ENCODE measurements around the gene ASF1B.

Gene ASF1B

DNA sequence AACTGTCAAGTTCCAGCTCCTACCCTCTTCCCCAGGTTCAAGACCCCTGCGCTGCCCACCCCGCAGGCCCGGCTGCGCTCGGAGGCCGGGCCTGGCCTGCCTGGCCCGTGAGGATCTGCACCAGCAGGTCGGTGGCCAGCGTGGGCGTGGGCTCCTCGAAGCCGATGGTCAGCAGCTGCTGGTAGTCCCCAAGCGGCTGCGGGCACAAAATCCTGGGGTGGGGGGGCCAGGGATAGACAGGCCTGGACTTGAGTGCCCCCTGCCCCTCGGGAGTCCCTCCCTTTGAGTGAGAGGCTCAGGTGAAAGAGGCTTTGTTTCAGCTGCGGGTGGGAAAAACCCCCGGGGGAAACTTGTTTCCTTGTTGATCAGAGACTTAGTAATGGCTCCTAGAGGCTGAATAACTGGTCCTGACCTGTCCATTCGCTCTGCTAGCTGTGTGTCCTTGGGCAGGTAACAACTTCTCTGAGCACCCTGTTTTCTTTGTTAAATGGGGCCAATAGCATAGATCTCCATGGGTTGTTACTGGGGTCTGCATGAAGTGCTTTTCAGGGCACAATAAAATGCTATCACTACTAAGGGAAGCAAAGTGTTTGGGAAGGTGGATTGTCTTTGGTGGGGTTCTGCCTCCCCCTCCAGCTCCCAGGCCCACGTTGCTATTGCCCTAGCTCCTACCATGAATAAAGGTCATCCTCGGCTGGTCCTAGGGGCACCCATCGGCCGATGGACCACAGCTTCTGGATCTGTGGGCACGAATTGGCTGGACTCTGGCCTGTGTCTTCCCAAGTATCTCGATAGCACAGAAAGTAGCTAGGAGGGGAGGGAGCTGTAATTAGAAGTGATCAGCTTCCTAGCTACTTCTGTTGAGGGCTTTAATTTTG is 54.4 kb downstream of the ASF1B start:
- no peak for TF ChIP-seq GATA3 (IDR thresholded peaks at IDR 0.05; ENCODE audit: low read depth, low read length)
- TF ChIP-seq GATA2 (IDR thresholded peaks at IDR 0.05; ENCODE audit: low read depth, low read length), result no peak

GRCh38 chr19:14080887-14081796 is 55.2 kb downstream of the ASF1B start:
- TF ChIP-seq GATA2 (IDR thresholded peaks at IDR 0.05; ENCODE audit: low read depth, low read length), result no peak
- no peak for TF ChIP-seq GATA3 (IDR thresholded peaks at IDR 0.05; ENCODE audit: low read depth, low read length)

GRCh38 chr19:14078411-14078810 is 58.0 kb downstream of the ASF1B start:
- no peak for TF ChIP-seq GATA3 (IDR thresholded peaks at IDR 0.05; ENCODE audit: low read depth, low read length)
- no peak for TF ChIP-seq GATA2 (IDR thresholded peaks at IDR 0.05; ENCODE audit: low read depth, low read length)

GRCh38 chr19:14073925-14074838 is 62.2 kb downstream of the ASF1B start:
- TF ChIP-seq GATA3 (IDR thresholded peaks at IDR 0.05; ENCODE audit: low read depth, low read length), result no peak
- no peak for TF ChIP-seq GATA2 (IDR thresholded peaks at IDR 0.05; ENCODE audit: low read depth, low read length)

- TF ChIP-seq GATA2 (IDR thresholded peaks at IDR 0.05; ENCODE audit: low read depth, low read length), result no peak
- no peak for TF ChIP-seq GATA3 (IDR thresholded peaks at IDR 0.05; ENCODE audit: low read depth, low read length)
Measured at GRCh38 chr19:14073261-14073924, 63.0 kb downstream of the ASF1B start.

DNA sequence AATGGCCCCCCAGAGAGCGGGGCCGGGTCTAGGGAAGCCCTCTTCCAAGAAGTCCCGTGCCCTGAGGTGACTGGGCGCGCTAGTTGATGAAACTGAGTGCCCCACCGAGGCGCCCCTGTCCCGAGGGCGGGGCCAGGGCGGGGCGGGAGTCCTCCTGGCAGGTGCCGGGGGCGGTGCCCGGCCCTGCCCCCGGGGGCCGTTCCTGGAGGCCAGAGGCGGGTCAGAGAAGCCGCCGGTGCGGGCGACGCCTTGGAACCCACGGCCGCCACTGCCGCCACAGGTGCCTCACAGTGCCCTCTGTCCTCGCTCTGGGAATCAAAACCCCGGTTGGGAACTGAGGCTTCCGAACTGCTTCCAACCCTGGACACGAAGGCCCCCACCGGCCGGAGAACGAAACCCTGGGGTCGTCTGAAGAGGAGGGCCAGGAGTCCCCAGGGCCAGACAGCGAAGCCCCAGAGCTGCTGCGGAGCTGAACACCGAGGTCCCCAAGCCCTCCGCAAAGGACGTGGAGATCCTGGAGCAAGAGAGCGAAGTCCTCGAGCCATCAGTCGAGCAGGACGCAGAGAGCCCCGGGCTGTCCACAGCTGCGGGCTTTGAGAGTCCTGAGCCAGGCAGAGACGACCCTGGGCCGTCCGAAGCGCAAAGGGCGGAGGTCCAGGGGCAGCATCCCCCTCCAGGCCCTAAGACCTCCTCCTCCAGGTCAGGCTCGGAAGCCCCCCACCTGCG is 63.7 kb downstream of the ASF1B start, which contains the start of gene MISP3:
Gene MISP3, plus strand, starts transcription at position 252 of the 726 bp plus-strand sequence. CDS start 524 bp downstream, outside the sequence.
- TF ChIP-seq GATA2 (IDR thresholded peaks at IDR 0.05; ENCODE audit: low read depth, low read length) (no peak), GATA3 (IDR thresholded peaks at IDR 0.05; ENCODE audit: low read depth, low read length) (no peak)

DNA sequence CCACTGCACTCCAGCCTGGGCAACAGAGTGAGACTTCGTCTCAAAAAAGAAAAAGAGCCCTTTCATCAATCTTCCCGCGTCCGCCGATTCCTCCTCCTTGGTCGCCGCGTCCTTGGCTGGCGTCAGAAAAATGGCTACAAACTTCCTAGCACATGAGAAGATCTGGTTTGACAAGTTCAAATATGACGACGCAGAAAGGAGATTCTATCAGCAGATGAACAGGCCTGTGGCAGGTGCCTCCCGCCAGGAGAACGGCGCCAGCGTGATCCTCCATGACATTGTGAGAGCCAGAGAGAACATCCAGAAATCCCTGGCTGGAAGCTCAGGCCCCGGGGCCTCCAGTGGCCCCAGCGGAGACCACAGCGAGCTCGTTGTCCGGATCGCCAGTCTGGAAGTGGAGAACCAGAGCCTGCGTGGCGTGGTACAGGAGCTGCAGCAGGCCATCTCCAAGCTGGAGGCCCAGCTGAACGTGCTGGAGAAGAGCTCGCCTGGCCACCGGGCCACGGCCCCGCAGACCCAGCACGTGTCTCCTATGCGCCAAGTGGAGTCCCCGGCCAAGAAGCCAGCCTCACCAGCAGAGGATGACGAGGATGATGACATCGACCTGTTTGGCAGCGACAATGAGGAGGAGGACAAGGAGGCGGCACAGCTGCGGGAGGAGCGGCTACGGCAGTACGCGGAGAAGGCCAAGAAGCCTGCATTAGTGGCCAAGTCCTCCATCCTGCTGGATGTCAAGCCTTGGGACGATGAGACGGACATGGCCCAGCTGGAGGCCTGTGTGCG is 65.9 kb downstream of the ASF1B start:
- TF ChIP-seq GATA3 (IDR thresholded peaks at IDR 0.05; ENCODE audit: low read depth, low read length) (no peak), GATA2 (IDR thresholded peaks at IDR 0.05; ENCODE audit: low read depth, low read length) (no peak)
